HG02678 (cell line): Measurements from ENCODE around the gene GNLY.
A peak's percentile ranks its signal among the peaks of the same experiment; 100 is the strongest.

Source experiments
- ATAC-seq: cut with Tn5 transposase; IDR thresholded peaks from one replicate; pipeline ENCODE4 v1.9.1; 2021; ENCODE audit warnings: mild to moderate bottlenecking, moderate library complexity; ENCODE audit not compliant: unreplicated experiment

GNLY gene

GRCh38 chr2:85723707-85724360 lies 29.7 kb downstream of the GNLY start:
- no peak for ATAC-seq

- ATAC-seq: no peak
These were observed 30.6 kb downstream of the GNLY start for GRCh38 chr2:85724731-85725181.

DNA sequence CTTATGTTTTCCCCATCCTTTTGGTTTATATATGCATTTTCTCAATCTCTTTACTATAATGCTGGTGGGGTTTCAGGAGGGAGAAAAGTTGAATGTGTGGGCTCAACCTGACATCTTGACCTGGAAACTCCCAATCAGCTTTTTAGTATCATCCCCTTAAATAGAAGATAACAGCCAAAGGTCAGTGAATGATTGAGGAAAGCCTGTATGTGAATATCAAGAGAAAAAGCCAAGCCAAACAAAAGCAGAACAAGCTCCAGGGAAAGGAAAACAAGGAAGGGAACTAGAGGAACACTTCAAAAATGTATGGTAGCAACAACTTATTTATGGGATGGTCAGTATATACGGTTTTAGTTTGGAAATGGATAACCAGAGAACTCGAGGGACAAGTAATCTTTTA lies 31.3 kb downstream of the GNLY start:
- no peak for ATAC-seq

- ATAC-seq: no peak
These were observed 33.6 kb downstream of the GNLY start for GRCh38 chr2:85727798-85728197.

- ATAC-seq: no peak
These were observed 34.2 kb downstream of the GNLY start for GRCh38 chr2:85728342-85728741.

DNA sequence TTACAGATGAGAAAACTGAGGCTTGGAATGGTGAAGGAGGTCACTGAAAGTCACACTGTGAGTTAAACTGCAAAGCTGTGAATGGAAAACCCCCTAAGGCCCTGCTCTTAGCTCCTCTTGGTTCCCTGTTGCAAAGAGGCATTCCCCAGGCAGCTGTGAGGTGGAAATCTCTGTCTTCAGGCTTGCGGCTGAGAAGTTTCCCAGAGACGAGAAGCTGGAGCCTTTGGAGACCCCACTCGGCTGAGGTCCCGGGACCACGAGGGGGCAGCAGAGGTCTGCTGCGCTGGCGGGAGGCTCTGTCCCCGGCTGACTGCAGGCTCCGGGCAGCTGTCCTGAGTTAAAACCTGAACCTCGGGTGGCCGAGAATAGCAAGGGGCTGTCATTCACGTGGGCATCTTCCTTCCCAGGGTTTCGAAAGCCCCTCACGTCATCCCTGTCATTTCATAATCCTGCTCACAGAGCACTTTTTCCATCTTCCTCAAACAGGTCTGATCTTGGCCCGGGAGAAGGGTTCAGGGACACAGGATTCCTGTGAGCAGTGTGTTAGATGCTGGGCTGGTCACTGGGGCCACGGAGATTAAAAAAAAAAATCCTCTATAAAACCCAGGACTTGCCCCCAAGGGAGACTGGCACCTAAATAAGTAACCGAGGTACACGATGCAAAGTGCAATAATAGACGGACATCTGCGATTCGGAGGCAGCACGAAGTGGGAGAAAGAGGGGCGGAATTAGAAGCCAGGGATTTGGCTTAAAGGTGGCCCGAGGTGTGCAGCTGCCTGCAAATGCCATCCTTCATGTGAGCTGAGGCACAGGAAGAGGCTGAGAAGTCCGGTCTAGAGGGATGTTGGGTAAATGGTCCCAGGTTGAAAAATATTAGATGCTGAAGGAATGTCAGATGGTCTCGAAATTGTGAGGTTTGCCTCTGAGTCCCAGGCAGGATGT lies 35.0 kb downstream of the GNLY start:
- peak; percentile 74 for ATAC-seq

GRCh38 chr2:85729825-85730510 lies 35.8 kb downstream of the GNLY start:
- no peak for ATAC-seq

DNA sequence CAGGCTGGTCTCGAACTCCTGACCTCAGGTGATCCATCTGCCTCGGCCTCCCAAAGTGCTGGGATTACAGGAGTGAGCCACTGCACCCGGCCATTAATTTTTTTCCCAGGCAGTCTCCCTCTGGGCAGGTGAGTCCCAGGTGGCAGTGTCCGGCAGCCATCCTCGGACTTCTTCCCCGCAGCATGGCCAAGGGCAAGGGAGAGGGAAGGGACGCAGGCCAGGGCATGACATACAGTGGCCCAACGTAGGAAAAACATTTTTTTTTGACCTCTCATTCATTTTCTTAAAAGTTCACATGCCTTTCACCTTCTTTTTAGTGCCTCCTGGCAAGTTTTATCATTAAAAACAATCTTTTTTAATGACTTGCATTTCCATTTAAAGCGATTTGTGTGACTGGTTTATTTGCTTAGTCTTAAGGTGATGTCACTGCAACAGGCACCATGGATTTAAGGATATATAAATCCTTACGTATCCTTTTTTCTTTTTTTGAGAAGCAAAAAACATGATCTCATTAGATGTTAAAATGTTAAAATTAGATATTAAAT lies 36.6 kb downstream of the GNLY start:
- ATAC-seq: no peak

DNA sequence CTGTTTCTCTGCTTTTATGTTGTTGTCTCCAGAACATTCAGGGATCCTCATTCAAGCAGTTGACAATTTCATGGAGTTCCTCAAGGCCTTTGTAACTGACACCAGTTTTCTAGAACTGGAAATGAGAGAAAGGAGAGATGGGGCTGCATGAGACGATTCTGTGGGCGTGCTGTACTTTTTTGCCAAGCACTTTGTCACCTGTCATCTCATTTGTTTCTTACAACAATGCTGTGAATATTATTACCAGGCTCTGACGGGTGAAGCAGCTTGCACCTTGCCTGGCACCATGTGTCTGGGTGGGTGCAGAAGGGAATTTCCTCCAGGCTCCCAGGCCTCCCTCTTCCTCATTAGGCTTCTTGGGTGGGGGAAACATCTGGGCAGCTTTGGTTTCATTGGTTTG lies 37.4 kb downstream of the GNLY start:
- no peak for ATAC-seq

DNA sequence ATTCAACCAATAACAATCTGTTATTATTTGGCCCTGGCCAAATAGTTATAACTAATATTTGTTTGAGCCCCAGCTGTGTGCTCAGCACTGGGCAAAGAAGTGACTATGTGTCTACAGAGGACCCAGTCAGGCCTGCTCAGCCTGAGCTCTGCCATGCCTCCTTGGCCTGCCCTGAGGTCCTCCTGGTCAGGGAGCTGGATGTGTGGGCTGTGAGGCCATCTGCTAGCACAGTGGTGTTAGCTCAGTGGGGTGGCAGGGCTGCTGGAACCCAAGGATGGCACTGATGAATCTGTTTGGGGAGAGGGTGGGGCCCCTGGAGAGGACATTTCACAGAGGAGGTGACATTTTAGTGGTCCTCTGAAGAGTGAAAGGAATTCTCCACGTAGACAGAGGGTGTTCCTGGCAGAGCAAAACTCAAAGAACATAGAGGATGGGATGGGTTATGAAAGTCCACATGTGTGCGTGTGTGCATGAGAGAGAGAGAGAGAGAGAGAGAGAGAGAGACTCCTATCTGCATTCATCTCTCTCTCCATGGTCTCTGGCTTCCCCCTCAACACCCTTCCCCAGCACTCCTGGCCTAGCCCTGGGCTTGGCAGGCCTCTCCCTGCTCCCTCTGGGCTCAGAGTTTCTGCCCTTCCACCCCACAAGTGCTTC lies 38.4 kb downstream of the GNLY start:
- no peak for ATAC-seq

- ATAC-seq: no peak
These were observed 39.2 kb downstream of the GNLY start for GRCh38 chr2:85733121-85733960.

DNA sequence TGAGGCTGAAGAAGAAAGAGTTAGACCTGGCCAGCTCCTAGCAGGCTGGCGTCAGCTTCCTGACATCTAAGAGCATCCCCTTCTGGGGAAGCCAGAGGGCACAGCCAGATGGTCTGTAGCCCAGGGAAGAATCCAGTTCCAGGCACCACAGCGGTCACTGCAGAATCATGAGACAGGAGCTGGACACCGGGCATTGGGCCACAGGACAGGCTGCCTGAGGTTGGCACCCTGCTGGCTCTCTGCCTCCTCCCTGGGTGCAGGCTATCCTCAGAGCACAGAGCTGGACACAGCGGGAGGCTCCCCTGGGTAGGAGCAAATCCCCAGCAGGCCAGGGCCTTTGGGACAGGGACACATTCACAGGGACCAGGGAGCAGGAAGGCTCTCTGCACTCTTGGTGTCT lies 39.9 kb downstream of the GNLY start:
- ATAC-seq: no peak

GRCh38 chr2:85734942-85735608 lies 40.9 kb downstream of the GNLY start:
- ATAC-seq: no peak

- ATAC-seq: no peak
These were observed 41.5 kb downstream of the GNLY start for GRCh38 chr2:85735691-85736090.

DNA sequence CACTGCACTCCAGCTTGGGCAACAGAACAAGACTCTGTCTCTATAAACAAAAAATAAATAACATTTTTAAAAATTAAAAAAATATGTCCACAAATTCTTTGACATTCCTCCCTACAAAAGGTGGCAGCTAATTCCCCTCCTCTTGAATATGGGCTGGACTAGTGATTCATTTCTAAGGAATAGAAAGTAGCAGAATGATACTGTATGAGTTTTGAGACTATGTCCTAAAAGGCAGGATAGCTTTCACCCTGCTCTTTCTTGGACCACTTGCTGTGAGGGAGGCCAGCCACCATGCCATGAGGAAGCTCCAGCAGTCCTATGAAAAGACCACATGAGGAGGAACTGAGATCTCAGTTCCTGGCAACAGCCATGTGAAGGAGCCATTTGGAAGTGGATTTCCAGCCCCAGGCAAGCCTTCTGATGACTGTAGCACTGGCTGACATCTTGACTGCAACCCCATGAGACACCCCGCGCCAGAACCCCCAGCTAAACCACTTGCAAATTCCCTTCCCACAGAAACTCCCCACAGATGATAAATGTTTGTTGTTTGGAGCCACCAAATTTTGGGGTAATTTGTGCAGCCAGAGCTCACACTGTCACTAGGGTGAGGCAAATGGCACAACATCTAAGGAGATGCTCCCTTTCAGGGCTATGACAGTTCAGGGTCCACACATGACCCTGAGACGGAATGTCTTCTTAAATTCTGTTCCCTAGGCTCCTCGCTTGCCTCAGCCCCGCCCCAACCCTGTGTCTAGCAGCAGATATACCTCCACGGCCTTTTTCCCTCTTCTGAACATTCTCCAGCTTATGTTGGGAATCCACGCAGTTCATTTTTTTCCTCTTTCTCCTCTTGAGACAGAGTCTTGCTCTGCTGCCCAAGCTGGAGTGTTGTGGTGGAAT lies 42.5 kb downstream of the GNLY start:
- ATAC-seq: no peak

GRCh38 chr2:85737481-85737880 lies 43.3 kb downstream of the GNLY start:
- no peak for ATAC-seq

- ATAC-seq: no peak
These were observed 43.8 kb downstream of the GNLY start for GRCh38 chr2:85737961-85738360.

GRCh38 chr2:85740193-85740592 lies 46.0 kb downstream of the GNLY start:
- no peak for ATAC-seq
